CD4-positive, alpha-beta T cell treated with Interleukin-15 for 4 hours (primary cell): ENCODE results near the gene APOBEC3C.
A peak's percentile ranks its signal among the peaks of the same experiment; 100 is the strongest.
"Not testable (repeated sequence)": the region's sequence is repeated elsewhere in the genome, so short reads cannot be mapped to it uniquely, and the experiment has no call there.

Experiments
- DNase-seq: peaks from one replicate; pipeline ENCODE4 v3.0.0-alpha.2; 2020; ENCODE audit warnings: low spot score

APOBEC3C gene

DNA sequence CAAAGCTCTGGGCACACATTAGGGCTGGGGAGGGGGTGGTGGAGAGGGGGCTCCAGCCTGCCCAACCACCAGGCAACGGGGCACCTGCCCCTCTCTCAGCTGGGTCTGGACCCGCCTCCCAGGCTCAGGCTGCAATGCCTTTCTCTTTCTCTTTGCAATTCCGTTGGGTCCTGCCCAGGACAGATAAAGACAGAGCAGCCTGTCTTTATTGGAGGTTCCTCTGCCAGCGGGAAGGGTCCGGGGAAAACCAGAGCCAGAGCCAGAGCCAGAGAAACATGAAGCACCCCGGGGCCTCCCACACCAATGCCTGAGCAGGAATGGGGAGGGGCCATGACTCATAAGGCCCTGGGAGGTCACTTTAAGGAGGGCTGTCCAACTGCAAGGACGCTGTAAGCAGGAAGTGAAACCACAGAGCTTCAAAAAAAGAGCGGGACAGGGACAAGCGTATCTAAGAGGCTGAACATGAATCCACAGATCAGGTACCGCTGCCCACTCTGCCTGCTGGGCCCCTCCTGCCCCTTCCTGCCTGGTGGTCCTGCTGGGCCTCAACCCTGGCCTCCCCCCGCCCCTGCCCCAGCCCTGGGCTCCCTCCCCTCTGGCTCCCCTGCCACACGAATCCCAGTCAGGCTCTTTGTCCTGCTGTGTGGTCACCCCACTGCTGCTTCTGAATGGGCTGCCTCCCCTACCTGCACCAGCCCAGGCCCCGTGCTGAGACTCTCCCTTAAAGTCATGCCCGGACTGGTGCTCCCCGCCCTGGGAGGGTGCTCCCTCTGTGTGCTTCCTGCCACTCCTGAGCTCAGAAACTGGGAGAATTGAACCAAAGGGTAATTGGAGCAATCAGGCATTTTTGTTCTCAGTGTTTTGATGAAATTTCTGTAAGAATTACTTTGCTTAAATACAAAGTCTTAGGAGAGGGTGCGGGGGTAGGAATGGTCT, 31.8 kb upstream of the APOBEC3C start, which contains the start of gene APOBEC3B:
APOBEC3B (plus strand) TSS at position 356 of the 936 bp plus-strand sequence; CDS start at position 463, 107 bp downstream.
- peak; percentile 80 for DNase-seq

DNA sequence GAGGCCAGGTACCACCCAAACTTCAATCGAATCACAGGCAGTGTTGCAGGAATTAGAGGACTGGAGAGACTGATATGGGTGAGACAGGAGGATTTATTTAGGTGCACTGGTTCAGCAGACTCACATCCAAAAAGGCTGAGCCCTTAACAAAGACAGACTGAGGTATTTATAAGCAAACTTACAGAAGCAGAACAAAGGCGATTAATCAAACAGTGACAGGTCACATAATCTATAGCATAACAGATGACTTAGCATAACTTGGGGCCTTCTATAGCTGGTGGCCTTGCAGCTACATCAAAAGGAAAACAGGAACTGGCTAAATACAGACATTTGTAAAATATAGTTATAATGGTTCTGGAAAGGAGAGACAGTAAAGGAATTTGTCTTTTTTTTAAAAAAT, 29.8 kb upstream of the APOBEC3C start:
- DNase-seq, result no peak

DNA sequence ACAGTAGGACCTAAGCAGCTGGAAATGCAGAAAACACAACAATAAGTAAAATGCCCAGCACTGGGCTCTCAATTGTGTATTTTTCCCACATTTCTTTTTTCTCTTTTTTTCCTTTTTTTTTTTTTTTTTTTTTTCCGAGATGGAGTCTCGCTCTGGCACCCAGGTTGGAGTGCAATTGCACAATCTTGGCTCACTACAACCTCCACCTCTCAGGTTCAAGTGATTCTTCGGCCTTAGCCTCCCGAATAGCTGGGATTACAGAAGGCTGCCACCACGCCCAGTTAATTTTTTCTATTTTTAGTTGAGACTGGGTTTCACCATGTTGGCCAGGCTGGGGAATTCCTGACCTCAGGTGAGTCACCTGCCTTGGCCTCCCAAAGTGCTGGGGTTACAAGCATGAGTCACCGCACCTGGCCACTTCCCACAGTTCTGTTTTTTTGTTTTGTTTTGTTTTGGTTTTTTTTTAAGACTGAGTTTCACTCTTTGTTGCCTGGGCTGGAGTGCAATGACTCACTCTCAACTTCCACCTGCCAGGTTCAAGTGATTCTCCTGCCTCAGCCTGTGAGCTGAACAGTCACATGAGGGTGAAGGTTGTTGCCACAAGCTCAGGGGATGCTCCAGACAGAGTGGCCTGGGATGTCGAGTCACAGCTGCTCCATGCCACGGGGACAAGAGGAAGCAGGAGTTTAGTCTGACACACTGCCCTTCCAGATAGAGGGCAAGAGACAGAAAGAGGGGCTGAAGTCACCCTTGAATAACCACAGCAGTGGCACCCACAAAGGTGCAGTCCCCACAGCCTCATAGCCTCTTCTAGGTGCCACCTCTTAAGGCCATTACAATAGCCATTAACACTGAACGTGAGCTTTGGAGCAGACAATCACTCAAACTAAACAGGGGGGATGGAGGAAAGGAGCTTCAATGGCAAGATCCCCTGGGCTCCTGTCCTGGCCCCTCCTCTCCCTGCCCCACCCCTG, 29.0 kb upstream of the APOBEC3C start:
- peak; percentile 91 for DNase-seq

DNA sequence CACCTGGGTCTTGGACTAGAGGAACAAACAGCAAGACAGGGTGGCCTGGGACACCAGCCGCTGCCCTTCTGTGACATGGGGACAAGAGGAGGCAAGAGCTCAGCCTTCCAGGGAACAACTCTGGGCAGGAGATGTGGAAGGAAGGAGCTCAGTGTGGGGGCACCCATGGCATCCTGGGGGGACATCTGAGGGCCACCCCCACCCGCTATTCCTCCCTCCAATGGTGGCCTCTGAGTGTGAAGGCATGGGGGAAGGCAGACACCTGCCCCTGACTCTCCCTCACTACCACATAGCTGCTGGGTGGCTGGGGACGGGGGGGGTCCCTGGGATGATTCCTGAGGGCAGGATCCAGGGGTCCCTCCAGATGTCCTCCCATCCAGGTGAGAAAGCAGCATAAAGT, 27.4 kb upstream of the APOBEC3C start:
- no peak for DNase-seq

DNA sequence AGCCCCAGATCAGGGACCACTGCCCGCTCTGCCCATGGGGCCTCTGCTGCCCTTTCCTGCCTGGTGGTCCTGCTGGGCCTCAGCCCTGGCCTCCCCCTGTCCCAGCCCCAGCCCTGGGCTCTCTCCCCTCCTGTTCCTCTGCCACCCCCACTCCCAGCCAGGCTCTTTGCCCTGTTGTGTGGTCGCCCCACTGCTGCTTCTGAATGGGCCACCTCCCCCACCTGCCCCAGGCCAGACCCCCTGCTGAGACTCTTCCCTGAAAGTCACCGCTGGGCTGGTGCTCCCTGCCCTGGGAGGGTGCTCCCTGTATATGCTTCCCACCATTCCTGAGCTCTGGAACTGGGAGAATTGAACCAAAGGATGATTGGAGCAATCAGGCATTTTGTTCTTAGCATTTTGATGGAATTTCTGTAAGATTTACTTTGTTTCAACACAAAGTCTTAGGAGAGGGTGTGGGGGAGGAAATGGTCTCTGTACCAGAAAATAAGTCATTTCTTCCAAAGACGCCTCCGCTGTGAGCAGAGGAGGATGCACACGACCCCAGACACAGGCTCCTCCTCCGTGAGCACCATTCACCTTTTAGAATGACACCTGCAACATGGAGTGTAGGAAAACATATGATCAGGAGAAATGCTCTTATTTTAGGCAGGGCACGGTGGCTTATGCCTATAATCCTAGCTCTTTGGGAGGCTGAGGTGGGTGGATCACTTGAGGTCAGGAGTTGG, 26.7 kb upstream of the APOBEC3C start:
- DNase-seq, result no peak

DNA sequence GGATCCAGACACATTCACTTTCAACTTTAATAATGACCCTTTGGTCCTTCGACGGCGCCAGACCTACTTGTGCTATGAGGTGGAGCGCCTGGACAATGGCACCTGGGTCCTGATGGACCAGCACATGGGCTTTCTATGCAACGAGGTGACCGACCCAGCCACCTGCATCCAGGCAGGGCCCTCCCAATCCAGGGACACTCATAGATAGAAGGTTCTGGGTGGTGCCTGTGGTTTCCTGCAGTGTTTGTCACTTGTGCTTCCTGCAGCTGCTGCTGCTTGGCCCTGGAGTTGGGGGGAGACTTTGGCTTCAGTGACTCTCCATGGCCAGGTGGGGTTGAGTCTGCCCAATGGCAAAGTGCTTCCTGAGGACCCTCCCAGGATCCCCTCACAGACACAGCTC, 24.6 kb upstream of the APOBEC3C start:
- DNase-seq, result peak; percentile 45

DNA sequence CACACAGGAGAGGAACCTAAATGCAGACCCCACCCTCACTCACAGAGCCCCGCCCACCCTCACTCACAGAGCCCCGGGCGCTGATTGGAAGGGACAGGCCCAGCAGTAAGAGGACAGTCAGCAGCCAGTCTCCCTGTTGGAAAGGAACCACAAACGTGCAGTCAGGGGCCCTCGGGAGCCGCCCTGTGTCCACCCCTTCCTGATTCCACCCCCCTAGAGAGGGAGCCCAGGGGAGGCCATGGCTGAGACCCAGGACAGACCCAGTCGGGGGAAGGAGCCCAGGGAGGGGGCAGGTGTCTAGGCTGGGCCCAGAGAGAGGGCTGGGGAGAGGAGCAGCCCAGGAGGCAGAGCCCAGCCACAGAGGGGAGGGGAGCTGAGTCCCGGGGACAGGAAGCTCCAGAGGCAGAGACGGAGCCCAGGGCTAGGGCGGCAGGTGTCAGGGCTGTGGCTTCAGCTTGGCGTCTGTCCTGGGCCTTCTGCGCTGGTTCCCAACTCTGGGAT, 21.1 kb upstream of the APOBEC3C start:
- DNase-seq, result not testable (repeated sequence)

DNA sequence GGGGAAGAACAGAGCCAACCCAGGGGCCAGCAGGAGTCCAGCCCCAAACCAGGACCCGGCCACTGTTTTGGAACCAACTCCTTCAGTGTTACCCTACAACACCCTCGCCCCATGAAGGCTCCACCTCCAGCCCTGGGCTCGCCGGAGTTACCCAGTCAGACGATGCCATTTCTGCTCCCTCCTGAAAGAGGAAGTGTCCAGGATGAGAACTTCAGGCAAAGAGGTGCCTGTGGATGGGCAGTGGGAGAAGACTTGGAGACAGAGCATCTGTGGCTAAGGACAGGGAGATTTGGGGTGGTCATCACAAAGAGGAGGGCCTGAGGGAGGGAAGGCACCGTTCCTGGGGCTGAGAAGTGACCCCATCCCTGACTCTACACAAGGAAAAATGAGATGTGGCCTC, 18.0 kb upstream of the APOBEC3C start:
- DNase-seq, result no peak

DNA sequence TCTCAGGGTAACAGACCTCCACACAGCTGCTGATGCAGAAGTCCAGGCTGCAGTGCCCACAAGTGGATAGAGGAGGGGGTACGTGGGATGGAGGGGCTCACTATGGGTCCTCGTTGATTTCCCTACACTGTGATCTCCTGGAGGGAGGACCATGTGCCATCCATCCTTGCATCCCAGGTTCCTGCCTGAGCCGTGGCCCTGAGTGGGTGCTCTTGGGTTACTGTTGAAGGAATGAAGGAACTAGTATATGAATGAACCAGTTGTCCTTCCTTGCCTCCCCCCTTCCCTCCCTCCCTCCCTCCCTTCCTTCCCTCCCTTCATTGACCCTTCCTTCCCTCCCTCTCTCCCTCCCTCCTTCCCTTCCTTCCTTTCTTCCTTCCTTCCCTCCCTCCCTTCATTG, 16.5 kb upstream of the APOBEC3C start:
- DNase-seq, result no peak

DNA sequence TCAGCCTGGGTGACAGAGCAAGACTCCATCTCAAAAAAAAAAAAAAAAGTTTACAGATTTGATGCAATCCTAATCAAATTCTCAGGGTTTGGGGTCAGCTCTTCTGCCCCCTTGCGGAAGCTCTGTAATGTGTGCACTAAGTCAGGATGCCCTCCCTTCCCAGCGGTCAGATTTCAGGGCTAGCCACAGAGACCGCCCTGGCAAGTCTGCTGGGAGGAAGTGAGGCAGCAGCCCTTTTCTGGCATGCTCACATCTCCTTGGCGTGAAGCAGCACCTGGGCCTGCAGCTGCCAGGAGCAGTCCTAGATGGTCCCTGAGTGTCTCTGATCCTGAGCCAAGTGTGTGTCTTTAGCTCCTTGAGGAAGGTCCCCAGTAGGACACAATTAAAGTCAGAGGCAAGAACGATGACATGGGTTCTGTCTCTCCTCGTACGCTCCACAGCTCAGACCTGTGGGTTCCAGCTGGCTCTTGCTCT, 10.9 kb upstream of the APOBEC3C start:
- DNase-seq, result peak; percentile 84

DNA sequence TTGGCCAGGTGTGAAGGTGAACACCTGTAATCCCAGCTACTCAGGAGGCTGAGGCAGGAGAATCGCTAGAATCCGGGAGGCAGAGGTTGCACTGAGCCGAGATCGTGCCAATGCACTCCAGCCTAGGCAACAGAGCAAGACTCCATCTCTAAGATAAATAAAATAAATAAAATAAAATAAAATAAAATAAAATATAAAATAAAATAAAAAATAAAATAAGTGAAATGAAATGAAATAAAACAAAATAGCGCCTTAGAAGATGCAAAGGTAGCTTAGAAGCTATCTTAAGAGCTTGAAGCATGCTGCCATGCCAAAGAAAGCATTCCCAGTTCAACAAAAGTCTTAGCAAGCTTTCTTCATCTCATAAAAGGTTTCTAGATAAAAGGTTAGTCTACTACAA, 6.9 kb upstream of the APOBEC3C start:
- DNase-seq, result no peak

DNA sequence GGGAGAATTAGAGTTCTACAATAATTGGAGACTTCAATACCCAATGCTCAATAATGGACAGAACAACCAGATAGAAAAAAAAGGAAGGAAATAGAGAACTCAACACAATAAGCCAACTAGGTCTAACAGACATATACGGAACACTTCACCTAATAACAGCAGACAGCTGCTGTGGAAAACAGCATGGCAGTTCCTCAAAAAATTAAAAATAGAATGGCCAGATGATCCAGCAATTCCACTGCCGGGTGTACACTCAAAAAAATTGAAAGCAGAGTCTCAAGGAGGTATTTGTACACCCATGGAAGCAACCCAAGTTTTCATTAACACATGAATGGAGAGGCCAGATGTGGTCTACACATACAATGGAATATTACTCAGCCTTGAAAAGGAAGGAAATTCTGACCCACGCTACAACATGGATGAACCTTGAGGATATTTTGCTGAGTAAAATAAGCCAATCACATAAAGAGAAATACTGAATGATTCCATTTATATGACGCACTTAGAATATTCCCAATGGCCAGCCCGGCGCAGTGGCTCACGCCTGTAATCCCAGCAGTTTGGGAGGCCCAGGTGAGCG, 5.7 kb upstream of the APOBEC3C start:
- not testable (repeated sequence) for DNase-seq

DNA sequence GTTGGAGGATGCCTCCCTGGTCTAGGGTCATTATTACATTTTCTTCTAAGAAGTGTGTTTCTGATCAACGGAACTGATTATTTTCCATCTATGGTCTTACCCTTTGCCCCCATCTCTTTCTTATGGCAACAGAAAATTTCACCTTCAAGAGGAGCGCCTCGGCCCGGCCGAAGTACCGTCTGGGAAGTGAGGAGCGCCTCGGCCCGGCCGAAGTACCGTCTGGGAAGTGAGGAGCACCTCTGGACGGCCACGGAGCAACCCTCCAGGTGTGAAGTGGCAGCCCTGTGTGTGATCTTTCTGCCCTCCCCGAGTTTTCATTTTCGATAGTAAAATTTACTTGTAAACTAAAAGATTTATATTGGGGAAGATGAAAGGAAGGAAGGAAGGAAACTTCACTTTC, 3.1 kb upstream of the APOBEC3C start:
- DNase-seq, result no peak

DNA sequence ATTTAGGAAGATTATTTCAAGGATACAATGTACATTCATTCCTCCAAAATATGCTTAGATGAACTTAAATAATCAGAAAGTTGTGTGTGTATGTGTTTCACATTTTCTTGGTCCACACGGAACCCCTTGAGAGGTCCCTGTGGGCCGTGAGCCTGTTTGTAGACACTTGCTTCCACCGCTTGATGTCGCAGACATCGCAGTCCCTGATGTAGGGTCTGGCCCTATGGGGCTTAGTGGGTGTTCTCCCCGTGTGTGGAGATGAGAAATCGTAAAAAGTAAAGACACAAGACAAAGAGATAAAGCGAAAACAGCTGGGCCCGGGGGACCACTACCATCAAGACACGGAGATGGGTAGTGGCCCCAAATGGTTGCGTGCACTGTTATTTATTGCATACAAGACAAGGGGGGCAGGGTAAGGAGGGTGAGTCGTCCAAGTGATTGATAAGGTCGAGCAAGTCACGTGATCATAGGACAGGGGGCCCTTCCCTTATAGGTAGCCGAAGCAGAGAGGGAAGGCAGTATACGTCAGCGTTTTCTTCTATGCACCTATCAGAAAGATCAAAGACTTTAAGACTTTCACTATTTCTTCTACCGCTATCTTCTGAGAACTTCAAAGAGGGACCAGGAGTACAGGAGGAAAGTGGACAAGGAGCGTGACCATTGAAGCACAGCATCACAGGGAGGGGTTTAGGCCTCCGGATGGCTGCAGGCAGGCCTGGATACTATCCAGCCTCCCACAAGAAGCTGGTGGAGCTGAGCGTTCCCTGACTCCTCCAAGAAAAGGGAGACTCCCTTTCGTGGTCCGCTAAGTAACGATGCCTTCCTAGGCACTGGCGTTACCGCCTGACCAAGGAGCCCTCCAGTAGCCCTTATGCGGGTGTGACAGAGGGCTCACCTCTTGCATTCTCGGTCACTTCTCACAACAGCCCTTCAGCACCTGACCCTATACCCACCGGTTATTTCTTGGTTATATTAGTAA, 1.2 kb upstream of the APOBEC3C start:
- DNase-seq, result no peak

DNA sequence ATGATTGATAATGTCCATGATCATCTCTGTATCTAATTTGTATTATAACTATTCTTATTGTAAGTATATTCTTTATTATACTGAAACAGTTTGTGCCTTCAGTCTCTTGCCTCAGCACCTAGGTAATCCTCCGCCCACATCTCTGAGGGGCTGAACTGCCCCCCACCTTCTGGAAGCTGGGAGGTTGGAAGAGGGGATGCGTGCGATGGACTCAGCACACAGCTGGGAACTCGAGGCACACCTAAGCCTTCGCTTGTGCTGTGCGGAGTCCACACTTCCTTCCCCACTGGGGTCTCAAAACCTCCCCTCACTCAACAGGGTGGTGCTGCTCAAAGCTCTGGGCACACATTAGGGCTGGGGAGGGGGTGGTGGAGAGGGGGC, 506 bp upstream of the APOBEC3C start:
- not testable (repeated sequence) for DNase-seq

DNA sequence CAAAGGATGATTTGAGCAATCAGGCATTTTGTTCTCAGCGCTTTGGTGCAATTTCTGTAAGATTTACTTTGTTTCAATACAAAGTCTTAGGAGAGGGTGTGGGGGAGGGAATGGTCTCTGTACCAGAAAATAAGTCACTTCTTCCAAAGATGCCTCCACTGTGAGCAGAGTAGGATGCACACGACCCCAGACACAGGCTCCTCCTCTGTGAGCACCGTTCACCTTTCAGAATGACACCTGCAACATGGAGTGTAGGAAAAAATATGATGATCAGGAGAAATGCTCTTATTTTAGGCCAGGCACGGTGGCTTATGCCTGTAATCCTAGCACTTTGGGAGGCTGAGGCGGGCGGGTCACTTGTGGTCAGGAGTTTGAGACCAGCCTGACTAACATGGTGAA, 665 bp downstream of the APOBEC3C start:
- not testable (repeated sequence) for DNase-seq

DNA sequence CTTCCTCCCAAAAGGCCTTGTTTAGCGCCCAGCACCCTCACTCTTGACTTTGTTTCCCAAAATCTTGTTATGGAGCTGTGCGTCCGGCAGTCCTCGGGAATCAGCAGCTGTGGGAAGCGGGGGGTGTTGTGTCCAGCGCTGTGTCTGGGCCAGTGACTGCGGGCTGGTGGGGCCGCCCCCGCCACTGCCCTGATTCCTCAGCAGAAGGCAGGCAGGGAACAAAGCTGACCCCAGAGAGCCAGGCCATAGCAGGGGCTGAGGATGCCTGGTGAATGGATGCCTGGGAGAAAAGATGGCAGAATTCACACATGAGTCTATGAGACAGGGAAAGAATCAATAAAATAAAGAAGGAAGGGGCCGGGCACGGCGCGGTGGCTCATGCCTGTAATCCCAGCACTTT, 2.5 kb downstream of the APOBEC3C start:
- no peak for DNase-seq

DNA sequence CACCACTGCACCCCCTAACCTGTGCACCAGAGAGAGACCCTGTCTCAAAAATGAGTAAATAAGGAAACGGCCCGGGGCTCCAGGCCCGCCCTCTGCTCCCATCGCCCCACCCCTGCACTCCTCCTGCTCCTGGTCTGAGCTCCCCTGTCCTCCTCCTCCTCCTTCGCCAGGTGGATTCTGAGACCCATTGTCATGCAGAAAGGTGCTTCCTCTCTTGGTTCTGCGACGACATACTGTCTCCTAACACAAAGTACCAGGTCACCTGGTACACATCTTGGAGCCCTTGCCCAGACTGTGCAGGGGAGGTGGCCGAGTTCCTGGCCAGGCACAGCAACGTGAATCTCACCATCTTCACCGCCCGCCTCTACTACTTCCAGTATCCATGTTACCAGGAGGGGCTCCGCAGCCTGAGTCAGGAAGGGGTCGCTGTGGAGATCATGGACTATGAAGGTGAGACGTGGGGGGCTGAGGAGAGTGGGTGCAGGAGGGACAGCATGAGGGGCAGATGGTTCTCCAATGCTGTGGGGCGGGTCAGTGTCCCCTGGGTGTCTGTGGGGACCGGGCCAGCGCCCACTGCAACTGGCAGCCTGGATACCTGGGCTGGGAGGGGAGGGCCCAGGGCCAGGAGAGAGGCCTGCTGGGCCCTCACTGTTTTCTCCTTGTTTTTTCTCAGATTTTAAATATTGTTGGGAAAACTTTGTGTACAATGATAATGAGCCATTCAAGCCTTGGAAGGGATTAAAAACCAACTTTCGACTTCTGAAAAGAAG, 3.7 kb downstream of the APOBEC3C start:
- no peak for DNase-seq

DNA sequence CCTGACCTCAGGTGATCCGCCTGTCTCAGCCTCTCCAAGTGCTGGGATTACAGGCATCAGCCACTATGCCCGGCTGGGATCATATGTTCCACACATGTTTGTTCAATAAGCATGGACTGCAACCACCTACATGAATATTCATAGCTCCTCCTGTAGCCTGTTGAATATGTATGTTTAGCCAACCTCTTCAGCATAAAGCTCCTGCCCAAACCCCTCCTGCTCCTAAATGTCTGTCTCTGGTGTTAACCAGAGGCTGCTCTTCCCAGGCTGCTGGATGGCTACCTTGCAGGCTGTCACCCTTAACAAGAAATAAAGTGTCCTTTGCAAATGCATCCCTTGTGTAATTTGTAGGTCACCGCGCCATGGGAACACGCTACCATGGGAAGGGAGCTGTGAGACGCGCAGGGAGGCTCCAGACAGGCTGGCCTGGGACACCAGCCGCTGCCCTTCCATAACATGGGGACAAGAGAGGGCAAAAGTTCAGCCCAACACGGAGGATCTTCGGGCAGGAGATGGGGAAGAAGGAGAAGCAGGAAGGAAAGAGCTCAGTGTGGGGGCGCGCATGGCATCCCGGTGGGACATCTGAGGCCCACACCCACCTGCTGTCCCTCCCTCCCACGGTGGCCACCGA, 6.1 kb downstream of the APOBEC3C start:
- DNase-seq, result not testable (repeated sequence)
